ENCODE results near the gene GRHPR. TPM values are rescaled to one million over a fixed set of nuclear protein-coding genes. Genes with fewer than 3 reads are reported as not detected.

The GRHPR gene
- total and polyA plus RNA-seq, 2 of the 8 experiments (the other 6 are each of a cell fraction or from before 2014, with no cell fraction given): 97.0 to 201 TPM

DNA sequence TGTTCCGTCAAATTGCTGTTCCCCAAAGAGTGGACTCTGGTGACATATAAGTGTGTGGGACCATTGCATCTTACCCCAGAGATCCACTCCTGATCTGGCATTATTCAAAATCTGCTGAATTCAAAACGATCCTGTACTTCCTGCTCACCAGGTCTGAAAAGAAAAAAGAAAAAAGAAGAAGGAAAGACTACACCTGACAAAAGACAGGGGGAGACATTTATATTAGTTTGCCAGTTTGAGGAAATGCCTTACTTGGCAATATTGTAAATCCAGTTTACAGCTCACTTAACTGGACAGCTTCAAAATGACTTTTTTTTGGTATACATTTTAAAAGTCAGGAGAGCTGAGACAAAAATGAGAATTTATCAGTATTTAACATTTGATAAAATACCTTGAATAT, 15.0 kb upstream of the GRHPR start (continued):
- TF ChIP-seq KDM5A (IDR thresholded peaks at IDR 0.05; ENCODE audit: low read length) (no peak), GTF2F1 (IDR thresholded peaks at IDR 0.05; ENCODE audit: borderline replicate concordance, low read depth, low read length) (no peak)
- TF ChIP-seq, protein P1, sequence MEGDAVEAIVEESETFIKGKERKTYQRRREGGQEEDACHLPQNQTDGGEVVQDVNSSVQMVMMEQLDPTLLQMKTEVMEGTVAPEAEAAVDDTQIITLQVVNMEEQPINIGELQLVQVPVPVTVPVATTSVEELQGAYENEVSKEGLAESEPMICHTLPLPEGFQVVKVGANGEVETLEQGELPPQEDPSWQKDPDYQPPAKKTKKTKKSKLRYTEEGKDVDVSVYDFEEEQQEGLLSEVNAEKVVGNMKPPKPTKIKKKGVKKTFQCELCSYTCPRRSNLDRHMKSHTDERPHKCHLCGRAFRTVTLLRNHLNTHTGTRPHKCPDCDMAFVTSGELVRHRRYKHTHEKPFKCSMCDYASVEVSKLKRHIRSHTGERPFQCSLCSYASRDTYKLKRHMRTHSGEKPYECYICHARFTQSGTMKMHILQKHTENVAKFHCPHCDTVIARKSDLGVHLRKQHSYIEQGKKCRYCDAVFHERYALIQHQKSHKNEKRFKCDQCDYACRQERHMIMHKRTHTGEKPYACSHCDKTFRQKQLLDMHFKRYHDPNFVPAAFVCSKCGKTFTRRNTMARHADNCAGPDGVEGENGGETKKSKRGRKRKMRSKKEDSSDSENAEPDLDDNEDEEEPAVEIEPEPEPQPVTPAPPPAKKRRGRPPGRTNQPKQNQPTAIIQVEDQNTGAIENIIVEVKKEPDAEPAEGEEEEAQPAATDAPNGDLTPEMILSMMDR (IDR thresholded peaks at IDR 0.05; ENCODE audit: control extremely low read depth in 1 of 3, insufficient read depth in 1 of 3, low read depth in 1 of 3, low read length in 3 of 3): peak in 1 of 3 experiments; percentile 42; a peak in 2 of 4 replicates

Measured in H1 (cell line).